ENCODE results near the gene ITGA8. TPM values are rescaled to one million over a fixed set of nuclear protein-coding genes. Genes with fewer than 3 reads are reported as not detected.

ITGA8 gene
- total RNA-seq, 2 donors from 2014 or later, result 2.1 to 3.5 TPM

GRCh38 chr10:15487376-15487775 lies 232.3 kb downstream of the ITGA8 start:
- H3K36me3 ChIP-seq, result no peaks in the 10 kb centered on the region
- H3K9ac ChIP-seq (ENCODE audit: low read depth in 2 of 2, low read length in 2 of 2), result no peak overlapping the region
- no peaks in the 10 kb centered on the region for H3K4me1 ChIP-seq
- intact Hi-C loops (cut with DNase I), result no loop called here
- H3K27ac ChIP-seq, result no peak overlapping the region
- TF ChIP-seq CTCF (IDR thresholded peaks at IDR 0.05), result no peak
- H3K4me3 ChIP-seq, result no peak overlapping the region
- no peaks in the 10 kb centered on the region for H3K27me3 ChIP-seq
- H3K9me3 ChIP-seq, result no peaks in the 10 kb centered on the region
- DNase-seq, result no peak

- intact Hi-C loops (cut with DNase I), result no loop called here
- Histone ChIP-seq H3K36me3 (no peaks in the 10 kb centered on the region), H3K9ac (ENCODE audit: low read depth in 2 of 2, low read length in 2 of 2) (no peak overlapping the region), H3K4me3 (no peak overlapping the region), H3K4me1 (no peaks in the 10 kb centered on the region), H3K27me3 (no peaks in the 10 kb centered on the region), H3K9me3 (no peaks in the 10 kb centered on the region), H3K27ac (no peak overlapping the region)
- TF ChIP-seq CTCF (IDR thresholded peaks at IDR 0.05), result no peak
- DNase-seq, result no peak
Measured at GRCh38 chr10:15486404-15486803, 233.3 kb downstream of the ITGA8 start.

GRCh38 chr10:15485684-15486316 lies 233.9 kb downstream of the ITGA8 start:
- Histone ChIP-seq H3K9ac (ENCODE audit: low read depth in 2 of 2, low read length in 2 of 2) (no peak overlapping the region), H3K36me3 (no peaks in the 10 kb centered on the region), H3K4me3 (no peak overlapping the region), H3K27ac (no peak overlapping the region), H3K9me3 (no peaks in the 10 kb centered on the region), H3K27me3 (no peaks in the 10 kb centered on the region), H3K4me1 (no peaks in the 10 kb centered on the region)
- no peak for DNase-seq
- TF ChIP-seq CTCF (IDR thresholded peaks at IDR 0.05), result no peak
- intact Hi-C loops (cut with DNase I), result no loop called here

GRCh38 chr10:15485027-15485426 lies 234.7 kb downstream of the ITGA8 start:
- Histone ChIP-seq H3K4me1 (no peaks in the 10 kb centered on the region), H3K9me3 (no peaks in the 10 kb centered on the region), H3K9ac (ENCODE audit: low read depth in 2 of 2, low read length in 2 of 2) (no peak overlapping the region), H3K4me3 (no peak overlapping the region), H3K27ac (no peak overlapping the region), H3K36me3 (no peaks in the 10 kb centered on the region), H3K27me3 (no peaks in the 10 kb centered on the region)
- TF ChIP-seq CTCF (IDR thresholded peaks at IDR 0.05), result no peak
- DNase-seq, result no peak
- intact Hi-C loops (cut with DNase I), result no loop called here

GRCh38 chr10:15484128-15484527 lies 235.6 kb downstream of the ITGA8 start:
- H3K4me3 ChIP-seq, result no peak overlapping the region
- H3K27me3 ChIP-seq, result no peaks in the 10 kb centered on the region
- H3K9me3 ChIP-seq, result no peaks in the 10 kb centered on the region
- no peaks in the 10 kb centered on the region for H3K4me1 ChIP-seq
- no peak overlapping the region for H3K27ac ChIP-seq
- intact Hi-C loops (cut with DNase I), result no loop called here
- H3K9ac ChIP-seq (ENCODE audit: low read depth in 2 of 2, low read length in 2 of 2), result no peak overlapping the region
- DNase-seq, result no peak
- H3K36me3 ChIP-seq, result no peaks in the 10 kb centered on the region
- no peak for TF ChIP-seq CTCF (IDR thresholded peaks at IDR 0.05)
